WTC11 (cell line): Measurements from ENCODE around the gene ITGA5. TPM values are rescaled to one million over a fixed set of nuclear protein-coding genes. Genes with fewer than 3 reads are reported as not detected.

Experiments used
- ATAC-seq: fragments of 200-7000 bp; cut with Tn5 transposase; 2 replicates; pipeline ENCODE4 v1.10.0; 2021; ENCODE audit warnings: mild to moderate bottlenecking, moderate library complexity
- CTCF ChIA-PET: fragments of 300-600 bp; sonication (Branson Sonifier 250); formaldehyde crosslinking; loops from one replicate; lab custom pipeline; 2021; ENCODE audit warnings: antibody characterized with exemption; lab: Charles Lee
- POLR2A ChIA-PET: fragments of 350-600 bp; sonication (Branson Sonifier 250); formaldehyde crosslinking; loops from one replicate; lab custom pipeline; 2021; ENCODE audit warnings: antibody characterized with exemption; lab: Charles Lee
- DNase-seq: peaks from one replicate; pipeline ENCODE4 v3.0.0; 2021; ENCODE audit warnings: low spot score
- H3K27ac Mint-ChIP-seq: 2 replicates; pipeline ENCODE4 v1.8.0; 2021; ENCODE audit warnings: mixed read lengths
- H3K27me3 Mint-ChIP-seq: 2 replicates; pipeline ENCODE4 v1.8.0; 2021; ENCODE audit warnings: low read depth, mild to moderate bottlenecking, moderate library complexity, mixed read lengths
- H3K36me3 Mint-ChIP-seq: 2 replicates; pipeline ENCODE4 v1.8.0; 2021; ENCODE audit warnings: mixed read lengths
- H3K4me1 Mint-ChIP-seq: 2 replicates; pipeline ENCODE4 v1.8.0; 2022; ENCODE audit warnings: mixed read lengths
- H3K4me3 Mint-ChIP-seq: 2 replicates; pipeline ENCODE4 v1.8.0; 2021; ENCODE audit warnings: mild to moderate bottlenecking, moderate library complexity, mixed read lengths
- H3K9me3 Mint-ChIP-seq: 2 replicates; pipeline ENCODE4 v1.8.0; 2021; ENCODE audit warnings: mixed read lengths
- AFF4 ChIP-seq: sonication (generic); formaldehyde crosslinking; IDR thresholded peaks from 2 replicates; pipeline ENCODE4 v1.8.1; 2023; ENCODE audit warnings: mild to moderate bottlenecking, missing genetic modification reagents, borderline replicate concordance
- AR ChIP-seq: fragments of 250-450 bp; sonication (Bioruptor Pico); IDR thresholded peaks from 2 replicates; pipeline ENCODE4 v1.9.0; 2021; ENCODE audit warnings: mild to moderate bottlenecking
- ATF1 ChIP-seq: sonication (generic); formaldehyde crosslinking; IDR thresholded peaks from 2 replicates; pipeline ENCODE4 v1.8.1; 2023; ENCODE audit warnings: mild to moderate bottlenecking, moderate library complexity, missing genetic modification reagents
- ATF2 ChIP-seq: sonication (generic); formaldehyde crosslinking; IDR thresholded peaks from 2 replicates; pipeline ENCODE4 v1.8.1; 2022; ENCODE audit warnings: low read depth, missing genetic modification reagents, borderline replicate concordance
- ATF6 ChIP-seq: sonication (generic); formaldehyde crosslinking; IDR thresholded peaks from 2 replicates; pipeline ENCODE4 v1.8.1; 2023; ENCODE audit warnings: mild to moderate bottlenecking, missing genetic modification reagents
- ERG ChIP-seq: fragments of 250-450 bp; sonication (Bioruptor Pico); IDR thresholded peaks from 2 replicates; pipeline ENCODE4 v1.8.0; 2021; ENCODE audit warnings: mild to moderate bottlenecking
- FOXJ3 ChIP-seq: sonication (generic); formaldehyde crosslinking; IDR thresholded peaks from 2 replicates; pipeline ENCODE4 v1.9.0; 2021; ENCODE audit warnings: missing genetic modification reagents, mild to moderate bottlenecking, borderline replicate concordance
- FOXK1 ChIP-seq: sonication (generic); formaldehyde crosslinking; IDR thresholded peaks from 2 replicates; pipeline ENCODE4 v1.8.0; 2022; ENCODE audit warnings: mild to moderate bottlenecking, moderate library complexity, missing genetic modification reagents
- NFE2L1 ChIP-seq: sonication (generic); formaldehyde crosslinking; IDR thresholded peaks from 2 replicates; pipeline ENCODE4 v1.8.1; 2023; ENCODE audit warnings: missing genetic modification reagents
- NR3C1 ChIP-seq: sonication (generic); formaldehyde crosslinking; conservative IDR thresholded peaks from 2 replicates; pipeline ENCODE4 v1.8.1; 2023; ENCODE audit warnings: low read depth, mild to moderate bottlenecking, missing genetic modification reagents
- TEAD1 ChIP-seq: sonication (generic); formaldehyde crosslinking; IDR thresholded peaks from 2 replicates; pipeline ENCODE4 v1.8.0; 2022; ENCODE audit warnings: mild to moderate bottlenecking, missing genetic modification reagents
- USF1 ChIP-seq: sonication (generic); formaldehyde crosslinking; IDR thresholded peaks from 2 replicates; pipeline ENCODE4 v1.8.0; 2022; ENCODE audit warnings: mild to moderate bottlenecking, missing genetic modification reagents
- ZBTB21 ChIP-seq: sonication (generic); formaldehyde crosslinking; IDR thresholded peaks from 2 replicates; pipeline ENCODE4 v1.8.1; 2023; ENCODE audit warnings: mild to moderate bottlenecking, missing genetic modification reagents, borderline replicate concordance
- total RNA-seq: library from RNA; stranded (reverse); gene quantifications from 3 replicates; pipeline ENCODE4 v1.2.3, GENCODE V29; 2021

The ITGA5 gene
- total RNA-seq, 1 experiment from 2014 or later = 21.9 TPM

GRCh38 chr12:54398218-54398617, 20.8 kb downstream of the ITGA5 start:
- Mint-ChIP-seq H3K4me3 (no peak overlapping the region), H3K4me1 (peaks cover 8% of the 10 kb centered on the region), H3K27ac (no peak overlapping the region), H3K27me3 (peaks cover 4% of the 10 kb centered on the region), H3K36me3 (peaks cover 38% of the 10 kb centered on the region), H3K9me3 (no peaks in the 10 kb centered on the region)
- DNase-seq (no peak), ATAC-seq (no peak)
- ChIA-PET POLR2A (no interaction called here), CTCF (interaction anchor here (0.7 to 11.3 kb wide), 7 partner anchors 12 to 198 kb away, joined by 3 to 361 read pairs (median 65); partner anchors contain the start of gene ZNF385A)
- TF ChIP-seq FOXJ3 (no peak), ZBTB21 (CRISPR knock-in tag) (no peak), USF1 (CRISPR knock-in tag) (no peak), NR3C1 (CRISPR knock-in tag) (no peak), ATF6 (CRISPR knock-in tag) (no peak), AR (CRISPR knock-in tag) (no peak)

- ChIA-PET POLR2A (no interaction called here), CTCF (interaction anchor here (5.1 to 11.3 kb wide), 2 partner anchors 18 to 45 kb away, joined by 65 to 361 read pairs; no protein-coding TSS in a partner anchor)
- H3K36me3 Mint-ChIP-seq = peaks cover 33% of the 10 kb centered on the region
- TF ChIP-seq ATF2 (CRISPR knock-in tag) = no peak
- TF ChIP-seq FOXK1 = no peak
- TF ChIP-seq NFE2L1 = no peak
- no peak for TF ChIP-seq TEAD1 (CRISPR knock-in tag)
- TF ChIP-seq ATF1 (CRISPR knock-in tag) = no peak
- no peak for TF ChIP-seq AFF4
- no peak for TF ChIP-seq ERG
- H3K9me3 Mint-ChIP-seq = no peaks in the 10 kb centered on the region
- ATAC-seq (no peak), DNase-seq (no peak)
- no peak overlapping the region for H3K4me3 Mint-ChIP-seq
- peaks cover 19% of the 10 kb centered on the region for H3K4me1 Mint-ChIP-seq
- H3K27ac Mint-ChIP-seq = no peak overlapping the region
- peaks cover 14% of the 10 kb centered on the region for H3K27me3 Mint-ChIP-seq
These were observed 21.9 kb downstream of the ITGA5 start for GRCh38 chr12:54397157-54397556.
